ENCODE data around the gene PROSER2. TPM values are rescaled to one million over a fixed set of nuclear protein-coding genes. Genes with fewer than 3 reads are reported as not detected.
A peak's percentile ranks its signal among the peaks of the same experiment; 100 is the strongest.

The PROSER2 gene
- total RNA-seq, 1 donor = 3.9 TPM

- no peak for DNase-seq (ENCODE audit: low read depth)
- H3K4me3 ChIP-seq (ENCODE audit: low read depth, low read length) = no peak overlapping the region
- TF ChIP-seq CTCF (IDR thresholded peaks at IDR 0.05; ENCODE audit: insufficient read depth, low read depth, low read length) = no peak
These were observed 47.3 kb downstream of the PROSER2 start for GRCh38 chr10:11870461-11870780.

- TF ChIP-seq CTCF (IDR thresholded peaks at IDR 0.05; ENCODE audit: insufficient read depth, low read depth, low read length) = no peak
- H3K4me3 ChIP-seq (ENCODE audit: low read depth, low read length) = no peak overlapping the region
- no peak for DNase-seq (ENCODE audit: low read depth)
These were observed 47.8 kb downstream of the PROSER2 start for GRCh38 chr10:11870900-11871400.

- no peak for TF ChIP-seq CTCF (IDR thresholded peaks at IDR 0.05; ENCODE audit: insufficient read depth, low read depth, low read length)
- peak; percentile 38 for DNase-seq (ENCODE audit: low read depth)
- H3K4me3 ChIP-seq (ENCODE audit: low read depth, low read length) = no peak overlapping the region
These were observed 48.3 kb downstream of the PROSER2 start for GRCh38 chr10:11871466-11871865.

- DNase-seq (ENCODE audit: low read depth) = peak; percentile 76
- no peak overlapping the region for H3K4me3 ChIP-seq (ENCODE audit: low read depth, low read length)
- TF ChIP-seq CTCF (IDR thresholded peaks at IDR 0.05; ENCODE audit: insufficient read depth, low read depth, low read length) = no peak
These were observed 51.7 kb downstream of the PROSER2 start for GRCh38 chr10:11874568-11875493.

DNA sequence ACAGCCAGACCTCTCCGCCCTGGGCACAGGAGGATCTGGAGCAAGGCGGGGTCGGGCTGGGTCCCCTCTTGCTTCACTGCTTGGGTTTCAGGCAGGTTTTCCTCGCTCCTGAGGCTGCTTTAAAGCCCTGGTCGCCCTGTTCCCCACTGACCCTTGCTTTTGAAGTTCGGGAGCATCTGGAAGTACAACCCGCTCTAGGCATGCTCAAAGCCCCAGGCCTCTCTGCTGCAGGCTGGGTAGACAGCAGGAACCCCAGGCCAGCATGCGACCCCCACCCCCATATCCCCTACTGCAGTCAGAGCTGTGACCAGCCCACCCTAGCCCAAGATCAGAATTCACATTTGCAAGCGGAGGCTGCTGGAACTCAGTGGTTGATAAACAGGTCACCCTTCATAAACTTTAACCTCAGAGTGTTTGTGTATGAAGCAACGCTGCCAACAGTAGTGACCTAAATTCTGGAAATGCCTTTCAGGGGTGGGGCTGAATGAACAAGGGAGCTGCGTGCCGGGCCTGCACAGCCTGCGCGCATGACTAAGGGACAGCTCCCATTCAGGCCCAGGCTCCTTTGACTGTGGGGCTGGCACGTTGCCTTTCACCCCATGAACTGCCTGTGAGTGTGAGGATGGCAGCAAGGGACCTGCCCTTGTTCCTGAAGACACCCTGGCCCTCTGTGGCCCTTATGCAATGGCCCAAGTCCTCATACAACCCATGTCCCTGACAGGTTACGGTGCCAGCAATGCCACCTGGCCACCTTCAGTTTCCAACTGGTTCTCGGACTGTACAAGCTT, 52.5 kb downstream of the PROSER2 start:
- TF ChIP-seq CTCF (IDR thresholded peaks at IDR 0.05; ENCODE audit: insufficient read depth, low read depth, low read length) = no peak
- peak; percentile 84 for DNase-seq (ENCODE audit: low read depth)
- H3K4me3 ChIP-seq (ENCODE audit: low read depth, low read length) = no peak overlapping the region

DNA sequence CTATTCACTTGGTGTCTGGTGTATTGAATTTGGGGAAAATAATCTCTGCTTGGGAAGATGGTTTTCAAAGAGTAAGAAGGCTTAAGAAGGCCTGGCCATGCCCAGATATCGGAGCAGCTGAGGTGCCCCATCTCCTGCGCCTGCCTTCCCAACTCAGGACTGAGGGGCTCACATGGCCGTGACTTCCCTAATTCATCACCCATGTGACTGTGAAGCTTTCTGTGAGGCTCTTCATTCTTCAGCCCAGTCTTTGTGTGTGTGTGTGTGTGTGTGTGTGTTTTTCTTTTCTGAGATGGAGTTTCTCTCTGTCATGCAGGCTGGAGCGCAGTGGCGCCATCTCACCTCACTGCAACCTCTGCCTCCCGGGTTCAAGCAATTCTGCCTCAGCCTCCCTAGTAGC, 53.2 kb downstream of the PROSER2 start:
- TF ChIP-seq CTCF (IDR thresholded peaks at IDR 0.05; ENCODE audit: insufficient read depth, low read depth, low read length) = no peak
- DNase-seq (ENCODE audit: low read depth) = no peak
- H3K4me3 ChIP-seq (ENCODE audit: low read depth, low read length) = no peak overlapping the region
